Esophagus squamous epithelium (tissue), 5 donors: Measurements from ENCODE around the gene MYRFL. TPM values are rescaled to one million over a fixed set of nuclear protein-coding genes. Genes with fewer than 3 reads are reported as not detected.

Experiments used
- DNase-seq: peaks from one replicate; lab custom pipeline; 2025; lab: John Stamatoyannopoulos, UW
- H3K27ac ChIP-seq, 4 donors: fragments of 200-600 bp; sonication (generic); one replicate each; pipeline ENCODE4 v1.5.1; 2016 to 2019; ENCODE audit warnings: mild to moderate bottlenecking in 1 of 4
- H3K27me3 ChIP-seq, 4 donors: fragments of 200-600 bp; sonication (generic); 1 replicate in 3 of 4; 2 replicates in 1 of 4; pipeline versions ENCODE4 v1.5.1 to v1.6.0; 2017 to 2021; ENCODE audit warnings: antibody characterized with exemption in 1 of 4
- H3K36me3 ChIP-seq, 3 donors: fragments of 200-600 bp; sonication (generic); one replicate each; pipeline ENCODE4 v1.5.1; 2016 to 2019
- H3K4me1 ChIP-seq, 3 donors: fragments of 200-600 bp; sonication (generic); one replicate each; pipeline ENCODE4 v1.5.1; 2017 to 2019
- H3K4me3 ChIP-seq, 4 donors: fragments of 200-600 bp; sonication (generic); 1 replicate in 3 of 4; 2 replicates in 1 of 4; pipeline ENCODE4 v1.5.1; 2016 to 2019; ENCODE audit warnings: mild to moderate bottlenecking in 2 of 4, moderate library complexity in 1 of 4
- H3K9me3 ChIP-seq, 3 donors: fragments of 200-600 bp; sonication (generic); one replicate each; pipeline ENCODE4 v1.5.1; 2016 to 2019
- POLR2A ChIP-seq, 4 donors: fragments of 450-650 bp; IDR thresholded peaks; one replicate each; pipeline ENCODE4 v1.6.1; 2017; ENCODE audit warnings: antibody characterized with exemption in 4 of 4, mild to moderate bottlenecking in 4 of 4, moderate library complexity in 3 of 4
- WGBS, 2 donors: methylation state at CpG; one replicate each; pipeline ENCODE4 v1.1.5; 2018; 5-methylcytosine and 5-hydroxymethylcytosine counted together
- intact Hi-C: fragments of 100-400 bp; cut with DNase I; formaldehyde crosslinking; loops from one replicate; pipeline ENCODE4 v1.15.0; 2022
- total RNA-seq, 4 donors: library from RNA; depleted of rRNA; stranded (reverse); fragments of >200 nt; gene quantifications; one replicate each; pipeline ENCODE4 v1.1.0, GENCODE V29; 2016
- TF ChIP-seq, protein P1 (sequence below), 6 experiments: fragments of 450-650 bp in 4 of 6; fragments of 200-600 bp in 2 of 6; sonication (generic) in 2 of 6; IDR thresholded peaks; one replicate each; pipeline ENCODE4 v1.5.1; 2016 to 2019; ENCODE audit warnings: antibody characterized with exemption in 6 of 6, mild to moderate bottlenecking in 4 of 6, moderate library complexity in 4 of 6
- donor health status: DM: yes; HTN: yes; CAD: no.

Gene MYRFL
- total RNA-seq, 4 donors from 2014 or later: not detected

DNA sequence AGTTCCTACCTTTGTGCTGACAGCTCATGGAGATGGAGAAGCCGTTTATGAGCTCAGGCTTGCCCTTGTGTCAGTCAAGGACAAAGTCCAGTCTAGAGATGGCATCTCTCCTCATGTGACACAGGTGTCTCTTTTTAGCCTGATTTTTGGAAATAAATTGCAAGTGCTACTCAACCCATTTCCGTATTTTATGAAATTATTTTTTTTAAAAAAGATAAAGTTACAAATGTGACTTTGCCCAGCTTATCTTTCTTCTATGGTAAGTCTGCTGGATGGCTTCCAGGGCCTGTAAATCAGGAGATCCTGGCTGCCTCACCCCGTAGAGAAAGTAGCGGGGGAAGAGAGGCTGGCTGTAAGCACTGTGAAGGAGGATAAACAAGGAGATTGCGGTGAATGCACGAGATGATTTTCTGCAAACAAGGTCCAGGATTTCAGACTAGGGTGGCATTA lies 169.7 kb downstream of the MYRFL start:
- WGBS, 2 donors: 73 to 78% methylated on average over 6 of the region's 6 CpGs
- Histone ChIP-seq H3K36me3 (no peaks in the 10 kb centered on the region), H3K4me3 (no peak overlapping the region), H3K27me3 (no peaks in the 10 kb centered on the region), H3K9me3 (no peaks in the 10 kb centered on the region), H3K4me1 (no peaks in the 10 kb centered on the region), H3K27ac (no peak overlapping the region)
- intact Hi-C loops: no loop called here
- no peak for DNase-seq
- TF ChIP-seq, protein P1, sequence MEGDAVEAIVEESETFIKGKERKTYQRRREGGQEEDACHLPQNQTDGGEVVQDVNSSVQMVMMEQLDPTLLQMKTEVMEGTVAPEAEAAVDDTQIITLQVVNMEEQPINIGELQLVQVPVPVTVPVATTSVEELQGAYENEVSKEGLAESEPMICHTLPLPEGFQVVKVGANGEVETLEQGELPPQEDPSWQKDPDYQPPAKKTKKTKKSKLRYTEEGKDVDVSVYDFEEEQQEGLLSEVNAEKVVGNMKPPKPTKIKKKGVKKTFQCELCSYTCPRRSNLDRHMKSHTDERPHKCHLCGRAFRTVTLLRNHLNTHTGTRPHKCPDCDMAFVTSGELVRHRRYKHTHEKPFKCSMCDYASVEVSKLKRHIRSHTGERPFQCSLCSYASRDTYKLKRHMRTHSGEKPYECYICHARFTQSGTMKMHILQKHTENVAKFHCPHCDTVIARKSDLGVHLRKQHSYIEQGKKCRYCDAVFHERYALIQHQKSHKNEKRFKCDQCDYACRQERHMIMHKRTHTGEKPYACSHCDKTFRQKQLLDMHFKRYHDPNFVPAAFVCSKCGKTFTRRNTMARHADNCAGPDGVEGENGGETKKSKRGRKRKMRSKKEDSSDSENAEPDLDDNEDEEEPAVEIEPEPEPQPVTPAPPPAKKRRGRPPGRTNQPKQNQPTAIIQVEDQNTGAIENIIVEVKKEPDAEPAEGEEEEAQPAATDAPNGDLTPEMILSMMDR (IDR thresholded peaks at IDR 0.05): no peak
- TF ChIP-seq POLR2A (IDR thresholded peaks at IDR 0.05): no peak

DNA sequence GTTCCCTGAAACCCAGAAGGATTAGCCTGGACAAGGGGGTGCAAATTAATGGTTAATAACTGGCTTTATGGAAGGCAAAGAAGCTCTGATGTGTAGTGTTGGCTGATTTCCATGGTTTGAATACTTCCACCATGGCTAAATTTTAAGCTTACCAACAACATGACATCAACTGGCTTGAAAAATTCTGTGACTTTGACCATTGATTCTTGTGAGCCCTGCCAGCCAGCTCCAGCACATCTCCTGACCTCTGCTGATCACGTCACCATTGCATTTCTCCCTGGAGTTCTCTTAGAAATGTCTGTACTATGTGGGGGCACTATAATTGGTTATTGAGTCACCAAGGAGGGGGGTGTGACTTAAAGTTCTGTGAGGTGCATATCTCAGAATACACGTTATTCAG lies 171.2 kb downstream of the MYRFL start:
- no peaks in the 10 kb centered on the region for H3K36me3 ChIP-seq
- no peak for TF ChIP-seq POLR2A (IDR thresholded peaks at IDR 0.05)
- TF ChIP-seq, protein P1 (IDR thresholded peaks at IDR 0.05): no peak
- H3K4me3 ChIP-seq: no peak overlapping the region
- H3K9me3 ChIP-seq: no peaks in the 10 kb centered on the region
- DNase-seq: no peak
- H3K4me1 ChIP-seq: no peaks in the 10 kb centered on the region
- 78 to 100% methylated on average over 2 of the region's 2 CpGs for WGBS, 2 donors
- intact Hi-C loops: no loop called here
- no peaks in the 10 kb centered on the region for H3K27me3 ChIP-seq
- no peak overlapping the region for H3K27ac ChIP-seq

DNA sequence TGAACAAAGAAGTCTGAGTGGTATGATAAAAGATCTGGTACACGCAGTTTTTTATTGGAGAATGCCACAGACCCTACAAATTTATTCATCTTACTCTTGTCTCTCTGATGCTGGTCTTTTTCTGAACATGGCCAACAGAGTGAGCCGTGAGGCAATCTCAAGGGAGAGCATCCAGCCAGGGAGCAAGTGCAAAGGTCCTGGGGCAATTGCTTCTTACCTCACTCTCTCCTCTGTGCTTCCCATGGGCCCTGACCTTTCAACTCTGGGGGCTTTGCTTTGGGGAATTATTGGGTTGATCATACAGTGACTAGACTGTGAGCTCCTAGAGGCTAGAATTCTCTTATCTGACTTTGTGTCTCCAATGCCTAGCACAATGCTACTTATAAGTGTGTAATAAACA lies 171.7 kb downstream of the MYRFL start:
- WGBS, 2 donors: 87 to 90% methylated on average over 2 of the region's 2 CpGs
- no peak for TF ChIP-seq POLR2A (IDR thresholded peaks at IDR 0.05)
- TF ChIP-seq, protein P1 (IDR thresholded peaks at IDR 0.05): no peak
- no peaks in the 10 kb centered on the region for H3K9me3 ChIP-seq
- peaks cover 0 to 2% (median 0%) of the 10 kb centered on the region in 3 donors for H3K4me1 ChIP-seq
- H3K36me3 ChIP-seq: no peaks in the 10 kb centered on the region
- H3K27me3 ChIP-seq: no peaks in the 10 kb centered on the region
- no peak for DNase-seq
- H3K4me3 ChIP-seq: no peak overlapping the region
- H3K27ac ChIP-seq: no peak overlapping the region
- intact Hi-C loops: no loop called here

DNA sequence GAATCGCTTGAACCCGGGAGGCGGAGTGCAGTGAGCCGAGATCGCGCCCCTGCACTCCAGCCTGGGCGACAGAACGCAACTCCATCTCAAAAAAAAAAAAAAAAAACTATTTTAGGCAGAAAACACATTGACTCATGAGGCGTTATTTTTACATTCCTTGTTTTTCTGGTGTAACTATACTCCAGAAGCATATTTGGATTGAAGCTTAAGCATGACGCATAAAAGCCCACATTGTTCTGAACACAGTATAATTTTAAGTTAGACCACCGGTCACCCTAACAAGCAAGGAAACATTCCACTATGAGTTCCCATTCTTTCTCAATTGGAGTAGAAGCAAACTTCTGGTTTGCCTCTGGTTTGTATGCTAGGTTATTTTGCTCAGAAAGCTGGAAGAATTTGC lies 173.0 kb downstream of the MYRFL start:
- no peak for TF ChIP-seq POLR2A (IDR thresholded peaks at IDR 0.05)
- TF ChIP-seq, protein P1 (IDR thresholded peaks at IDR 0.05): no peak
- peaks cover 0 to 15% (median 9%) of the 10 kb centered on the region in 3 donors for H3K4me1 ChIP-seq

DNA sequence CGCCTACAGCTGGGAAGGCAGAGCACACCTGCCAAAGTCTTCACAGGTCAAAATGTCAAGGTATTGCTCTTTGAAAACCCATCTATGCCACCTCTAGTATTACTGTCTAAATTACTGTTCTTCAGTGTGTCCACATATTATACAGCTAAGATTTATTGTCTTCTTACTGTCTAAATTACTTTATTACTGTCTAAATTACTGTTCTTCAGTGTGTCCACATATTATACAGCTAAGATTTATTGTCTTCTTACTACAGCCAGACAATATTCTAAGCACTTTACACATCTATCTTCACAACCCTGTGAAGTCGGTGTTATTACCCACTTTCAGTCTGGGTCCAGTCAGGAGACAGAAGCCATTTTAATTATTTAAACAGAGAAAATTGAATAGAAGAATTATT lies 173.9 kb downstream of the MYRFL start:
- Histone ChIP-seq H3K36me3 (no peaks in the 10 kb centered on the region), H3K4me3 (no peak overlapping the region), H3K27ac (no peak overlapping the region), H3K27me3 (no peaks in the 10 kb centered on the region), H3K9me3 (no peaks in the 10 kb centered on the region), H3K4me1 (peaks cover 0 to 18% (median 9%) of the 10 kb centered on the region in 3 donors)
- 94 to 100% methylated on average over 2 of the region's 2 CpGs for WGBS, 2 donors
- no peak for TF ChIP-seq POLR2A (IDR thresholded peaks at IDR 0.05)
- TF ChIP-seq, protein P1 (IDR thresholded peaks at IDR 0.05): no peak
- DNase-seq: no peak
- intact Hi-C loops: no loop called here

More for the DNA sequence above, 173.0 kb downstream of the MYRFL start:
- H3K27me3 ChIP-seq: no peaks in the 10 kb centered on the region
- intact Hi-C loops: no loop called here
- no peaks in the 10 kb centered on the region for H3K9me3 ChIP-seq
- H3K27ac ChIP-seq: no peak overlapping the region
- WGBS, 2 donors: 80 to 93% methylated on average over 11 of the region's 11 CpGs
- H3K36me3 ChIP-seq: no peaks in the 10 kb centered on the region
- DNase-seq: no peak
- H3K4me3 ChIP-seq: no peak overlapping the region
